Activated T-helper 2 cell treated with anti-CD3 and anti-CD28 coated beads, Interferon-gamma antibody, Interleukin-2, Interleukin-4, amounts not matched to agents 10 μg/mL and 5 μg/mL and 100 μg/mL, durations not matched to agents 14 hours and 24 hours and 36 hours (primary cell): Measurements from ENCODE around the gene LCN1. TPM values are rescaled to one million over a fixed set of nuclear protein-coding genes. Genes with fewer than 3 reads are reported as not detected.
"Not testable (repeated sequence)": the region's sequence is repeated elsewhere in the genome, so short reads cannot be mapped to it uniquely, and the experiment has no call there.

Experiments
- DNase-seq: peaks from one replicate; pipeline ENCODE4 v3.0.0; 2021; ENCODE audit warnings: low spot score
- H3K27ac Mint-ChIP-seq: one replicate; pipeline ENCODE4 v1.8.0; 2021; ENCODE audit warnings: mixed read lengths
- H3K27me3 Mint-ChIP-seq: one replicate; pipeline ENCODE4 v1.8.0; 2021; ENCODE audit warnings: low read depth, mixed read lengths
- H3K36me3 Mint-ChIP-seq: one replicate; pipeline ENCODE4 v1.8.0; 2021; ENCODE audit warnings: low read depth, mixed read lengths
- H3K4me1 Mint-ChIP-seq: one replicate; pipeline ENCODE4 v1.8.0; 2021; ENCODE audit warnings: low read depth, mixed read lengths
- H3K4me3 Mint-ChIP-seq: one replicate; pipeline ENCODE4 v1.8.0; 2021; ENCODE audit warnings: low read depth, mild to moderate bottlenecking, moderate library complexity, mixed read lengths
- H3K9me3 Mint-ChIP-seq: one replicate; pipeline ENCODE4 v1.8.0; 2021; ENCODE audit warnings: mixed read lengths
- intact Hi-C: fragments of 100-400 bp; cut with micrococcal nuclease; formaldehyde crosslinking; loops from one replicate; pipeline ENCODE4 v1.15.1; 2023
- total RNA-seq: library from RNA; stranded (reverse); gene quantifications from 2 replicates; pipeline ENCODE4 v1.2.3, GENCODE V29; 2022

The LCN1 gene
- total RNA-seq, 1 donor from 2014 or later: not detected

DNA sequence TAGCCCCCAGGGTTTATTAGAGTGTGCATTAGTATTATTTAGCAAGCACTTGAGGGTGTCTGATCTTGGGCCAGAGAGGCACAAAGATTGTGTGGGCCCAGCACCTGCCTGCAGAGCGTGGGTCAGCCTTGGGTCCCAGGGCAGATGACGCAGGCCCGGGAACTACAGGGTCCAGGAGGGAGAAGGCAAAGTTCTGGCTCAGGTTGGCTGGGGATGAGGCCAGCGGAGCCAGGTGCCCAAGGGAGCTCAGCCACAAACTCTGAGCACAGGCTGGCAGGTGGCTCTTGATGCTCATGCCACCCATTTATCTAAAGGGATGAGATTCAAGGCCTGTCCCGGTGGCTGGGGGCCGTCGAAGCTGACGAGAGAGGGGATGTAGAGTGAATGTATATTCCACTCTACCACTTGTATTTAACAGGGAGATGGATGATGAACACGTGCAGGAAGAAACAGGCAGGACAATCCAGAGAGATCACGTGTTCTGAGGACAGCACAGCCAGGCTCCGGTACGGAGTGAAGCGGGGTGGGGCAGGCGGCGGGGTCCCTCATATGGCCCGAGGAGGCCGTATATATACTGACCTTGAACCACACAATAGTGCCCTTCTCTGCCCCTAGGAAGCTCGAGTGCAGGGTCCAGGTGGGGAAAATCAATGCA is 23.9 kb downstream of the LCN1 start:
- intact Hi-C loops: no loop called here
- Mint-ChIP-seq H3K4me3 (no peak overlapping the region), H3K27ac (no peak overlapping the region), H3K27me3 (peaks cover 5% of the 10 kb centered on the region), H3K4me1 (no peaks in the 10 kb centered on the region), H3K9me3 (no peaks in the 10 kb centered on the region), H3K36me3 (no peaks in the 10 kb centered on the region)
- no peak for DNase-seq

DNA sequence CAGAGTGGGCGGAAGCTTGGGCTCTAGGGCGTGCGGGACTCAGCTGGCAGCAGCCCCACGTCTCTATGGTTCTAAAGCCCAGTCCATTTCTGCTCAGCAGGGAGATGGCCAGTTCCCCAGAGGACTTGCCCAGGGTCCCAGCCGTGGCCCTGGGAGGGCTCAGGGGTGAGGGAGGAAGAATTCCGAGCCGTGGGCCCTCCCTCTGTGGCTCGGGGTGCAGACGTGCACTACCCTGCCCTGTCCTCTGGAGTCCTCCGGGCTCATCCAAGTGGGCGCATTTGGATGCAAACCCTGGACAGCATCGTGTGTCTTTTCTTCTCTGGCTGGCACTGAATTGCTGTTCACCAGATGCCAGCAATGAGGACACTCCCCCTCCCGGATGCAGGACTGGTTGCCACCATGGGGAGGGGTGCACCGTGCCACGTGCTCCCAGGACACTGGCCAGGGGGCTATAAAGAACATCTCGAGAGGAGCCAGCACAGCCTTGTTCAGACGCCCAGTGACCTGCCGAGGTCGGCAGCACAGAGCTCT is 24.5 kb downstream of the LCN1 start, which contains the start of gene OBP2A:
Gene OBP2A, plus strand, starts transcription at position 481 of the 531 bp plus-strand sequence. CDS start 55 bp downstream, outside the sequence.
- intact Hi-C loops, H3K27me3 Mint-ChIP-seq, H3K36me3 Mint-ChIP-seq, H3K4me1 Mint-ChIP-seq, DNase-seq, H3K27ac Mint-ChIP-seq, H3K9me3 Mint-ChIP-seq, H3K4me3 Mint-ChIP-seq: not testable (repeated sequence)

DNA sequence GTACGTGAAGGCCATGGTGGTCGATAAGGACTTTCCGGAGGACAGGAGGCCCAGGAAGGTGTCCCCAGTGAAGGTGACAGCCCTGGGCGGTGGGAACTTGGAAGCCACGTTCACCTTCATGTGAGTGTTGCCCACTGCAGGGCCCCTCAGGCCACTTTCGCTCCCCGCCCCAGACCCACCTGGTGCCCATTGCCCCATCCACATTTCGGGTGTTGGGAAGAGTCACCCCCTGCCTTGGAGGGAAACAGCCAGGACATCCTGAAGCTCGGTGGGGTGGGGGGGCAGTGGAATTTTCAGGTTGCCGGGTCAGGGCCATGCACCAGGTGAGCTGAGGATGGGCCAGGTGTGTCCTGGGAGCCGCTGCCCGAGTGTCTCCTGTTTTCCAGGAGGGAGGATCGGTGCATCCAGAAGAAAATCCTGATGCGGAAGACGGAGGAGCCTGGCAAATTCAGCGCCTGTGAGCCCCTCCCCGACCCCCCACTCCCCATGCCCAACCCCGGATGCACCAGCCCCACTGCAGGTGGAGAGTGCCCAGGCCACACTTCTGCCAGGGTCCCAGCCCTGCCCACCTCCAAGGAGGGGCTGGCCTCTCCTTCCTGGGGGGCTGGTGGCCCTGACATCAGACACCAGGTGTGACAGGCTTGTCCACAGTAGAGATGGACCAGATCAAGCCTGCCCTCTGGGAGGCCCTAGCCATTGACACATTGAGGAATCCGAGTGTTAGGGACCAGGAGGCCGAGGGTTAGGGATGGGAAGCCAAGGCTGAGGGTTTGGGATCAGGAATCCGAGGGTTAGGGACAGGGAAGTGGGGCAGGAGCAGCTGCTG is 25.8 kb downstream of the LCN1 start:
- H3K9me3 Mint-ChIP-seq, H3K36me3 Mint-ChIP-seq, H3K27me3 Mint-ChIP-seq, intact Hi-C loops, H3K4me3 Mint-ChIP-seq, DNase-seq, H3K27ac Mint-ChIP-seq, H3K4me1 Mint-ChIP-seq: not testable (repeated sequence)

DNA sequence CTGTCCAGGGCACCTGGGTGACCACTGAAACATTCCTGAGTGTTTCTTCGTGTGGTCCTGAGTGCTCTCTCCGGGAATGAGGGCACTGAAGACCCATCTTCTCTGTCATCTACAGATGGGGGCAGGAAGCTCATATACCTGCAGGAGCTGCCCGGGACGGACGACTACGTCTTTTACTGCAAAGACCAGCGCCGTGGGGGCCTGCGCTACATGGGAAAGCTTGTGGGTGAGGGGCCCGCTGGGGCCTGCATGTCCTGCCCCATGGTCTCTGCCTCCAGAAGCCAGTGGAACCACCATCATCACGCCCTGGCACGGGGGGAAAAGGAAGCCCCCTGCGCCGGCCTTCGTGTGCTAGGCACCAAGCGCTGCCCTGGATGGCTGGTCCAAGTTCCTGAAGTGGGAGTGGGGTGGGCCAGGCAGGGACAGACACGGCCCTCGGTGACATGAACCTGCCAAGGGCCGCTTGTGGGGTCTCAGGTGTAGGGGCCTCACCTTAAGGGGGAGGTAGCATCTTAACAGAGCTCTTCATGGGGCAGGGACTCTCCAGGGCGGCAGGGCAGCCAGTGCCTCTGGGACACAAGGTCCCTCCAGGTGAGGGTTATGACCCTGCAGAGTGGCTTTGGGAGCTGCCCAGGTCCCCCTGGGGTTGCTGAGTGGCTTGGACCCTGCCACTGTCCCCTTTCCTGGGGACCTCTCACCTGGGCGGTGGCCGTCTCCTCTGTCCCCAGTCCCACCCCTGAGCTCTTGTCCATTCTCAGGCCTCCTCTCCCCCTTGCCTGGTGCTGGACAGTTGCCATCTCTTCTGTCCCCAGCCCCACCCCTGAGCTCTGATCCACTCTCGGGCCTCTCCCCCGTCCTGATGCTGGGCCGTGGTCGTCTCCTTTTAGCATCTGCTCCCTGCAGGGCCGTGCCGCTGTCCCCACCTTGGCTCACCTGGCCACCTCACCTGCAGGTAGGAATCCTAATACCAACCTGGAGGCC is 26.8 kb downstream of the LCN1 start:
- Mint-ChIP-seq H3K4me1 (no peaks in the 10 kb centered on the region), H3K27ac (no peak overlapping the region), H3K27me3 (peaks cover 5% of the 10 kb centered on the region), H3K36me3 (no peaks in the 10 kb centered on the region), H3K4me3 (no peak overlapping the region), H3K9me3 (no peaks in the 10 kb centered on the region)
- intact Hi-C loops: no loop called here
- DNase-seq: no peak

DNA sequence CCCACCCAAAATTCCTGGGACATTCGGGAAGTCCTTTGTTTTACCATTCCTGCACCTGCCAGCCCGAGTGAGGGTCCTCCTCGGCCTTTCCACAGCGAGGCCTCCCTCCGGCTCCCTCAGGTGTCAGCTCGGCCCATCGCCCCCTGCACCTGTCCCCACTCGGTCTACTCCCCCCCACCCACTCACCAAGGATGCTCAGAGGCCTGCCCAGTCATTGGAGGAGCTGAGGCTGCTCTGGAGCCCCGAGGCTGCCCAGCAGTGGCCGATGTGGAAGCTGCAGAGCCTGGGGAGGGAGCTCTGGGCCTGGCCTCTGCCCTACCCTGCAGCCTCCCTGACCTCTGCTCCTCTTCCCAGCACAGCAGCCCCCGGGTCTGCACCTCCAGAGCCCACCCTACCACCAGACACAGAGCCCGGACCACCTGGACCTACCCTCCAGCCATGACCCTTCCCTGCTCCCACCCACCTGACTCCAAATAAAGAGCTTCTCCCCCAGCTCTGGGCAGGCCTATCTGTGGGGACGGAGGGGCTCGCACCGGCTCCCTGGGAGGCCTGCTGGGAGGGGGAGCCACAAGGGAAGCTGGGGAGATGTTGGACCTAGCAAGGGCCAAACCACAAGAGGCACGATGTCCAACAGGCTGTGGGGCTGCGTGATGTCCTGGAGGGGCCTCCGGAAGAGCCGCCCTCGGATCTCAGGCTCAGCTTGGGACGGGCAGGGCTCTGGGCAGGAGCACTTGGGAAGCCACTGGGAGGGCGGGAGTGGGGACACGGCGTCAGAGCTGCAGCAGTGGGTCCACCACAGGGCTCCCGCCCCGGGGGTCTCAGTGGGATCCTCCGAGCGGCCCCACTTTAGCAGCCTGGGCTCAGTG is 28.5 kb downstream of the LCN1 start:
- H3K27ac Mint-ChIP-seq, H3K27me3 Mint-ChIP-seq, DNase-seq: not testable (repeated sequence)

DNA sequence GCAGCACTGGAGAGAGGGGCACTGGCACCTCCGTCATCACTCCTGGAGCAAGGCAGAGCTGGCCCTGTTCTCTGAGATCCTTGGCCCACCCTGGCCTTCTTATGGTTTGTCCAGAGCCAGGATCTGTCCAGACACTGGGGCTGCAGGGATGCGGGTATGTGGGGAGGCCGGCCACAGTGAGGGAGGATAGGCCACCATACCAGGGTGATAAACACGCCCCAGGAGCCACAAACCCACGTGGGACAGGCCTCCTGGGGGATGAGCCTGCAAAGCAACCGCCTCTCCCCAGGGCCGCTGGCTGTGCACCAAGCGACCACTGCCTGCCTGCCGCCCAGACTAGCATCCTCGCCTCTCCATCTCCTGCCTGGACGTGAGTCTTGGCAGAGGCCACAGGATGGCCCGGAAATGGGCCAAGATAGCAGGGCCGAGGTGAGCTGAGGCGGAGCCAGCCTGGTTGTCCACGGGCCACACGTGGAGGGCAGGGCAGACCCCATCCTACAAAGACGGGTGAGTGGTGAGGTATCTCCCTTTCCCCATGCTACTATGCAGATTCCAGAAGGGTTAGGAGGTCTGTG is 29.2 kb downstream of the LCN1 start:
- intact Hi-C loops: no loop called here
- no peak overlapping the region for H3K4me3 Mint-ChIP-seq
- no peak overlapping the region for H3K27ac Mint-ChIP-seq
- H3K9me3 Mint-ChIP-seq: no peaks in the 10 kb centered on the region
- H3K4me1 Mint-ChIP-seq: no peaks in the 10 kb centered on the region
- no peaks in the 10 kb centered on the region for H3K36me3 Mint-ChIP-seq
- no peaks in the 10 kb centered on the region for H3K27me3 Mint-ChIP-seq
- no peak for DNase-seq

More for the DNA sequence above, 28.5 kb downstream of the LCN1 start:
- intact Hi-C loops, H3K36me3 Mint-ChIP-seq, H3K4me3 Mint-ChIP-seq, H3K4me1 Mint-ChIP-seq, H3K9me3 Mint-ChIP-seq: not testable (repeated sequence)

DNA sequence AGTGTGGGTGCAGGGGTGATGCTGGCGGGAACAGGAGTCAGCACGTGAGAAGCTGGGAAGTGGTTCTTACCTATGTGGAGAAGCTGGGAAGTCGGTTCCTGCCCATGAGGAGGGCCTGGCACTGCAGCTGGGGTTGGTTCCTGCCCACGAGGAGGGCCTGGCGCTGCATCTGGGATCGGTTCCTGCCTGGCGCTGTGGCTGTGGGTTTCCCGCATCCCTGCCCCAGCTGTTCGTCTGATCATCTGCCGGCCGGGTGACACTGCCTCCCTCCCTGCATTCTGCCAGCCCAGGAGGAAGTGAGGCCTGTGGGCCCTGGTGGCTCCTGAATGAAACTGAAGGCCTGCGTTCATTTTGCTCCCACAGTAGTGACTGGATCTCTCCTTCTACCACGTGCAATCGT is 29.8 kb downstream of the LCN1 start:
- no peaks in the 10 kb centered on the region for H3K36me3 Mint-ChIP-seq
- no peak overlapping the region for H3K27ac Mint-ChIP-seq
- H3K27me3 Mint-ChIP-seq: no peaks in the 10 kb centered on the region
- no peak for DNase-seq
- H3K4me1 Mint-ChIP-seq: no peaks in the 10 kb centered on the region
- no peak overlapping the region for H3K4me3 Mint-ChIP-seq
- H3K9me3 Mint-ChIP-seq: no peaks in the 10 kb centered on the region
- intact Hi-C loops: no loop called here

DNA sequence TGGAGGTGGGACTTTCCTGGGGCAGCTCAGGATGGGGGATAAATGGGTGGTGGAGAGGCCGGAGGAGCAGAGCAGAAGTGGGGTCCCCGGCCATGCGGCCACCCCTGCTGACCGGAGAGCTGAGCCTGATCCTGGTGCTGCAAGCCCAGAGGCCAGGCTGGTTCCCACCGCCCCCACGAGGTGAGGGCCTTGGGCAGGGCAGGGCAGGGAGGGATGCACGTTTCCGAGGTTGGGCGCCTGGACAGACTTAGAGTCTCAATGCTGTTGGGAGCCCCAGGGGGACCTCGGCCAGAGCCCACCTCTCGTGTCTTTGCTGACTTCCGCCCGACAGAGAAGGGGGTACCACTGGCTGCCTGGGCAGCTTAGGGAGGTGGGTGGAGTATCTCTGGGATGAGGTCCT is 30.2 kb downstream of the LCN1 start:
- H3K27ac Mint-ChIP-seq: no peak overlapping the region
- H3K4me1 Mint-ChIP-seq: no peaks in the 10 kb centered on the region
- no peaks in the 10 kb centered on the region for H3K9me3 Mint-ChIP-seq
- no peaks in the 10 kb centered on the region for H3K27me3 Mint-ChIP-seq
- DNase-seq: no peak
- intact Hi-C loops: no loop called here
- no peaks in the 10 kb centered on the region for H3K36me3 Mint-ChIP-seq
- H3K4me3 Mint-ChIP-seq: no peak overlapping the region

DNA sequence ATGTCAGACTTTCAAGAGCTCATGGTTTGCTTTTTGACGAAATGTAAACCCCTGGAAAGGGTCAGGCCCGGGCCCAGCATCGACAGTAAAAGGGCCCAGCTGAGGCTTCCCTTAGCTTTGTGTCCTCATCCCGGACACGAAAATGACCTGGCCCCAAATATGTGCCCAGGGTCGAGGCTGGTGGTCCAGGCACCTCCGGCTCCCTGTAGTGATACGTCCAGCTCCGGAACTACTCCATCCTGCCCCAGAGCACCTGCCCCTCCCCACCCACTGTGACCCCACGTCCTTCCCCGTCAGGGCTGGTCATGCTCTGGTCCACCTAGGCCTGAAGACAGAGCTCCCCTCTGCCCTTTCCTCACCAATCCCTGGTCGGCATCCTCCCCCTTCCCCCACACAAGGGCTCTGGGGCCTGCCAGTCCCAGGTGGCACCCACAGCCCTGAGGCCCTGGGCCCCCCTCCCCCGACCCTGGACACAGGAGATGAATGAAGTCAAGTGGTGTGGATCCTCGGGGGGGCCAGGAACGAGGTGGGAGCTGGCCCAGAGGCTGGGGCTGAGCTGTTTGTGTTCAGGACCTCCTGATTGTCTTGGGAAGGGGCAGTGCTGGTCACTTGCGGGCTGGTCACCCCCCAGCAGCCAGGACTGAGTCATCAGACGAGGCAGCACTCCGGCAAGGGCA is 30.9 kb downstream of the LCN1 start:
- Mint-ChIP-seq H3K4me3 (no peak overlapping the region), H3K36me3 (no peaks in the 10 kb centered on the region), H3K9me3 (no peaks in the 10 kb centered on the region), H3K27ac (no peak overlapping the region), H3K4me1 (no peaks in the 10 kb centered on the region), H3K27me3 (no peaks in the 10 kb centered on the region)
- intact Hi-C loops: no loop called here
- no peak for DNase-seq

DNA sequence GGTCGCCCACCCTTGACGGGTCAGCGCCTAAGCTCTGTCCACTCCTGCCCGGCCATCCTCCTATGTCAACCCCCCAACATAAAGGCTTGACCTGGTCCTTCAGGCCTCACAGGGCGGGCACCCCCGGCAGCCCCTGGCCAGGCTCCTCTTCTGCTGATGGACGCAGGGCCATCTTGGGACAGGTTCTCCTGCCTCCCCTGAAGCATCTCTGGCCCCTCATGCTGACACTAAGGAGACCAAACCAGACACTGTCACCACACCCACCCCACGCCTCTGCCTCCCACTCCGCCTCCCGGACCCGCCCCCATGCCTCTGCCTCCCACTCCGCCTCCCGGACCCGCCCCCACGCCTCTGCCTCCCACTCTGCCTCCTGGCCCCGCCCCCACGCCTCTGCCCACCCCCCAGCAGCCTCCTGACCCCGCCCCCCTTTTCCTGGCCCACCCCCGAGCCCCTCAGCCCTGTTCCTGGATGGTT is 31.5 kb downstream of the LCN1 start:
- DNase-seq: no peak
- intact Hi-C loops: no loop called here
- Mint-ChIP-seq H3K9me3 (no peaks in the 10 kb centered on the region), H3K4me3 (no peak overlapping the region), H3K36me3 (no peaks in the 10 kb centered on the region), H3K4me1 (no peaks in the 10 kb centered on the region), H3K27ac (no peak overlapping the region), H3K27me3 (no peaks in the 10 kb centered on the region)

DNA sequence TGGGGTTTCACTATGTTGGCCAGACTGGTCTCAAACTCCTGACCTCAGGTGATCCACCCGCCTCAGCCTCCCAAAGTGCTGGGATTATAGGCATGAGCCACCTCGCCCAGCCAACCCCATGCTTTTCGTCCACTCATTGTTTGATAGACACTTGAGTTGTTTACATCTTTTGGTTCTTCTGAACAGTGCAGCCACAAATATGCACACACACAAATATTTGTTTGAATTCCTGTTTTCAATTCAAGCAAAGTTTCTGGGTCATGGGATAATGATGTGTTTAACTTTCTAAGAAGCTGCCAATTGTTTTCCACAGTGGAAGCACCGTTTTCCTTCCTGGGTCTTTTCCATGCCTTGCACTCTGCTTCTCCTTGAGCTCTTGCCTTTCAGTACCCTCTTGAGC is 33.5 kb downstream of the LCN1 start:
- intact Hi-C loops: no loop called here
- Mint-ChIP-seq H3K27ac (no peak overlapping the region), H3K4me3 (no peak overlapping the region), H3K27me3 (no peaks in the 10 kb centered on the region), H3K4me1 (no peaks in the 10 kb centered on the region), H3K36me3 (no peaks in the 10 kb centered on the region), H3K9me3 (no peaks in the 10 kb centered on the region)
- no peak for DNase-seq
